ENCODE measurements around the gene CFAP251. TPM values are rescaled to one million over a fixed set of nuclear protein-coding genes. Genes with fewer than 3 reads are reported as not detected.

CFAP251 gene
- total RNA-seq, 1 donor from 2014 or later: 4.7 TPM

DNA sequence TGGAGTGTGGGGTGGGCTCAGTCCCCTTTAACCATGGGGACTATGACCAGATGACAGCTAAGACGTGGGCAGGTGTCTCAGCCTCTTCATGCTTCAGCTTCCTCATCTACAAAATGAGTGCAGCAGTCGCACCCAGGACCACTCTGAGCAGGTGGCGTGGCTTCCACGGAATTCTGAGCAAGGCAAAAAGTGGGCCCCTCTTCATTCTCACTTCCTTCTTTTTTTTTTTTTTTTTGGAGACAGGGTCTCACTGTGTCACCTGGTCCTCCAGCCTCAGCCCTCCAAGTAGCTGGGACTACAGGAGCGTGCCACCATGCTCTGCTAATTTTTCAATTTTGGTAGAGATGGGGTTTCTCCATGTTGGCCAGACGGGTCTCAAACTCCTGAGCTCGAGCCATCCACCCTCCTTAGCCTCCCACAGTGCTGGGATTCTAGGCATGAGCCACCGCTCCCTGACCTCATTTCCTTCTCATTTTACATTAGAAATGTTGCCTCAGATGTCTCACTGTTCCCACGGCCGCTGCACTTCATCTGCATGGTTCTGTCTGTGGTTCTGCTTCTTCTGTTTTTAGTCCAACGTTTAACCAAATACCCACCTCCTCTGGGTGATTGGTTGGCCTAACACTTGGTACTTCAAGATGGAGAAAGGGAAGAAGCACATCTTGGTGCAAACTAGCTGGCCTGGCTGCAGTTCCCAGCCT lies 61.9 kb downstream of the CFAP251 start:
- peak overlapping the region; percentile 54 for H2AFZ ChIP-seq (ENCODE audit: low read depth, low read length)
- no peaks in the 10 kb centered on the region for H3K36me3 ChIP-seq (ENCODE audit: insufficient read depth, low read length)
- no peak overlapping the region for H3K27ac Mint-ChIP-seq (ENCODE audit: unreplicated experiment)
- H3K27ac ChIP-seq (ENCODE audit: low read depth, low read length): peak overlapping the region; percentile 1
- peaks cover 1% of the 10 kb centered on the region for H3K9me3 Mint-ChIP-seq (ENCODE audit: unreplicated experiment)
- peaks cover 2% of the 10 kb centered on the region for H3K4me1 ChIP-seq (ENCODE audit: insufficient read depth, low read length)
- peaks cover 4% of the 10 kb centered on the region for H3K36me3 Mint-ChIP-seq (ENCODE audit: low read depth, unreplicated experiment)
- H3K27me3 ChIP-seq (ENCODE audit: insufficient read depth, low read length): no peaks in the 10 kb centered on the region
- H3K4me3 Mint-ChIP-seq (ENCODE audit: unreplicated experiment): no peak overlapping the region
- no peak overlapping the region for H3K4me2 ChIP-seq (ENCODE audit: low read length)
- H4K20me1 ChIP-seq (ENCODE audit: insufficient read depth, low read length): no peaks in the 10 kb centered on the region
- no peaks in the 10 kb centered on the region for H3K27me3 Mint-ChIP-seq (ENCODE audit: low read depth, unreplicated experiment)
- TF ChIP-seq, protein P1, sequence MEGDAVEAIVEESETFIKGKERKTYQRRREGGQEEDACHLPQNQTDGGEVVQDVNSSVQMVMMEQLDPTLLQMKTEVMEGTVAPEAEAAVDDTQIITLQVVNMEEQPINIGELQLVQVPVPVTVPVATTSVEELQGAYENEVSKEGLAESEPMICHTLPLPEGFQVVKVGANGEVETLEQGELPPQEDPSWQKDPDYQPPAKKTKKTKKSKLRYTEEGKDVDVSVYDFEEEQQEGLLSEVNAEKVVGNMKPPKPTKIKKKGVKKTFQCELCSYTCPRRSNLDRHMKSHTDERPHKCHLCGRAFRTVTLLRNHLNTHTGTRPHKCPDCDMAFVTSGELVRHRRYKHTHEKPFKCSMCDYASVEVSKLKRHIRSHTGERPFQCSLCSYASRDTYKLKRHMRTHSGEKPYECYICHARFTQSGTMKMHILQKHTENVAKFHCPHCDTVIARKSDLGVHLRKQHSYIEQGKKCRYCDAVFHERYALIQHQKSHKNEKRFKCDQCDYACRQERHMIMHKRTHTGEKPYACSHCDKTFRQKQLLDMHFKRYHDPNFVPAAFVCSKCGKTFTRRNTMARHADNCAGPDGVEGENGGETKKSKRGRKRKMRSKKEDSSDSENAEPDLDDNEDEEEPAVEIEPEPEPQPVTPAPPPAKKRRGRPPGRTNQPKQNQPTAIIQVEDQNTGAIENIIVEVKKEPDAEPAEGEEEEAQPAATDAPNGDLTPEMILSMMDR (IDR thresholded peaks at IDR 0.05; ENCODE audit: insufficient read depth, low read depth, low read length): no peak
- no peak for TF ChIP-seq EZH2 (IDR thresholded peaks at IDR 0.05; ENCODE audit: insufficient read depth, low read length)
- H3K79me2 ChIP-seq (ENCODE audit: insufficient read depth, low read length): no peaks in the 10 kb centered on the region
- no peak overlapping the region for H3K9ac ChIP-seq (ENCODE audit: low read length)
- H3K9me3 ChIP-seq (ENCODE audit: insufficient read depth, low read depth, low read length): no peaks in the 10 kb centered on the region
- H3K4me1 Mint-ChIP-seq (ENCODE audit: low read depth, unreplicated experiment): peaks cover 1% of the 10 kb centered on the region
- no peak for FAIRE-seq
- H3K4me3 ChIP-seq (ENCODE audit: insufficient read depth, low read depth, low read length): no peak overlapping the region
- DNase-seq (ENCODE audit: low read depth): no peak

DNA sequence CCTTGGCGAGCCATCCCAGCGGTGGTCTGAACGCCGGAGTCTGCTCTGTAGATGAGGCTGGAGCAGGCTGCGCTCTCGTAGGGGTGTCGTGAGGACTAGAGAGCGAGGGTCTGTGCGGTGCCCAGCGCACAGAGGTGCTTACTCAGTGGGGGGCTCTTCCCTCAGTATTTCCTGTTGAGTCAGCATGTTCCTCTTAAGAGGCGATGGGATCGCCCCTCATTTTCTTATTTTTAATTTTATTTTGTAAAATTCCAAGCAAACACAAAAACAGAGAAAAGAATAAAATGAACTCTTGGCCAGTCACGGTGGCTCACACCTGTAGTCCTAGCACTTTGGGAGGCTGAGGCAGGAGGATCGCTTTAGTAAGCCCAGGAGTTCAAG lies 62.5 kb downstream of the CFAP251 start:
- Mint-ChIP-seq H3K4me3 (ENCODE audit: unreplicated experiment) (no peak overlapping the region), H3K4me1 (ENCODE audit: low read depth, unreplicated experiment) (peaks cover 1% of the 10 kb centered on the region), H3K27me3 (ENCODE audit: low read depth, unreplicated experiment) (no peaks in the 10 kb centered on the region), H3K9me3 (ENCODE audit: unreplicated experiment) (no peaks in the 10 kb centered on the region), H3K27ac (ENCODE audit: unreplicated experiment) (no peak overlapping the region), H3K36me3 (ENCODE audit: low read depth, unreplicated experiment) (peaks cover 4% of the 10 kb centered on the region)
- Histone ChIP-seq H3K4me3 (ENCODE audit: insufficient read depth, low read depth, low read length) (no peak overlapping the region), H3K9me3 (ENCODE audit: insufficient read depth, low read depth, low read length) (no peaks in the 10 kb centered on the region), H3K36me3 (ENCODE audit: insufficient read depth, low read length) (no peaks in the 10 kb centered on the region), H4K20me1 (ENCODE audit: insufficient read depth, low read length) (no peaks in the 10 kb centered on the region), H3K4me1 (ENCODE audit: insufficient read depth, low read length) (peaks cover 2% of the 10 kb centered on the region), H3K79me2 (ENCODE audit: insufficient read depth, low read length) (no peaks in the 10 kb centered on the region), H2AFZ (ENCODE audit: low read depth, low read length) (peak overlapping the region; percentile 54), H3K9ac (ENCODE audit: low read length) (no peak overlapping the region), H3K27ac (ENCODE audit: low read depth, low read length) (peak overlapping the region; percentile 1), H3K27me3 (ENCODE audit: insufficient read depth, low read length) (no peaks in the 10 kb centered on the region), H3K4me2 (ENCODE audit: low read length) (no peak overlapping the region)
- TF ChIP-seq, protein P1 (IDR thresholded peaks at IDR 0.05; ENCODE audit: insufficient read depth, low read depth, low read length): no peak
- TF ChIP-seq EZH2 (IDR thresholded peaks at IDR 0.05; ENCODE audit: insufficient read depth, low read length): no peak
- DNase-seq (ENCODE audit: low read depth): no peak
- FAIRE-seq: no peak

DNA sequence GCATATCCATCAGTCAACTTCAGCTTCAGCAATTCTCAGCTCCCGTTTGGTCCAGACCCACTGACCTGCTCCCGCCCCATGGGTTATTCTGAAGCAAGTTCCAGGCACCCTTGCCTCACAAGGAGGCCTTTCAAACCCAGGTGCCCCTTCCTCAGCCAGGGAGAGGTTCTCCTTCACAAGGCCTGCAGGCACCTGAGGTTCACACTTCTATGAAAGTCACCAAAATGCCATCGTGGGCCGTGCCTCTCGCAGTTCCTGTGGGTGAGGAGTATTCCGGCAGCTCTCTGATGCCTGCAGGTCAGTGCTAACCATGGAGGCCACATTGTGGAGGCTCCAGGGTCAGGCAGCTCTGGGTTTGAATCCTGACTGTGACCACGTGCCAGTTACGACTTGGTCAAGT lies 63.1 kb downstream of the CFAP251 start:
- H3K9me3 ChIP-seq (ENCODE audit: insufficient read depth, low read depth, low read length): no peaks in the 10 kb centered on the region
- Mint-ChIP-seq H3K27ac (ENCODE audit: unreplicated experiment) (no peak overlapping the region), H3K4me3 (ENCODE audit: unreplicated experiment) (no peak overlapping the region), H3K9me3 (ENCODE audit: unreplicated experiment) (no peaks in the 10 kb centered on the region), H3K4me1 (ENCODE audit: low read depth, unreplicated experiment) (peaks cover 1% of the 10 kb centered on the region), H3K36me3 (ENCODE audit: low read depth, unreplicated experiment) (no peaks in the 10 kb centered on the region), H3K27me3 (ENCODE audit: low read depth, unreplicated experiment) (no peaks in the 10 kb centered on the region)
- peaks cover 2% of the 10 kb centered on the region for H3K4me1 ChIP-seq (ENCODE audit: insufficient read depth, low read length)
- no peaks in the 10 kb centered on the region for H4K20me1 ChIP-seq (ENCODE audit: insufficient read depth, low read length)
- FAIRE-seq (no peak), DNase-seq (ENCODE audit: low read depth) (no peak)
- no peaks in the 10 kb centered on the region for H3K27me3 ChIP-seq (ENCODE audit: insufficient read depth, low read length)
- H3K4me2 ChIP-seq (ENCODE audit: low read length): no peak overlapping the region
- no peak overlapping the region for H3K27ac ChIP-seq (ENCODE audit: low read depth, low read length)
- TF ChIP-seq EZH2 (IDR thresholded peaks at IDR 0.05; ENCODE audit: insufficient read depth, low read length): no peak
- TF ChIP-seq, protein P1 (IDR thresholded peaks at IDR 0.05; ENCODE audit: insufficient read depth, low read depth, low read length): no peak
- H3K9ac ChIP-seq (ENCODE audit: low read length): no peak overlapping the region
- H3K79me2 ChIP-seq (ENCODE audit: insufficient read depth, low read length): no peaks in the 10 kb centered on the region
- H3K36me3 ChIP-seq (ENCODE audit: insufficient read depth, low read length): no peaks in the 10 kb centered on the region
- H2AFZ ChIP-seq (ENCODE audit: low read depth, low read length): no peak overlapping the region
- H3K4me3 ChIP-seq (ENCODE audit: insufficient read depth, low read depth, low read length): no peak overlapping the region

All from astrocyte (in vitro differentiated cells and primary cell).